ENCODE measurements around the gene RBMS3.

Gene RBMS3

DNA sequence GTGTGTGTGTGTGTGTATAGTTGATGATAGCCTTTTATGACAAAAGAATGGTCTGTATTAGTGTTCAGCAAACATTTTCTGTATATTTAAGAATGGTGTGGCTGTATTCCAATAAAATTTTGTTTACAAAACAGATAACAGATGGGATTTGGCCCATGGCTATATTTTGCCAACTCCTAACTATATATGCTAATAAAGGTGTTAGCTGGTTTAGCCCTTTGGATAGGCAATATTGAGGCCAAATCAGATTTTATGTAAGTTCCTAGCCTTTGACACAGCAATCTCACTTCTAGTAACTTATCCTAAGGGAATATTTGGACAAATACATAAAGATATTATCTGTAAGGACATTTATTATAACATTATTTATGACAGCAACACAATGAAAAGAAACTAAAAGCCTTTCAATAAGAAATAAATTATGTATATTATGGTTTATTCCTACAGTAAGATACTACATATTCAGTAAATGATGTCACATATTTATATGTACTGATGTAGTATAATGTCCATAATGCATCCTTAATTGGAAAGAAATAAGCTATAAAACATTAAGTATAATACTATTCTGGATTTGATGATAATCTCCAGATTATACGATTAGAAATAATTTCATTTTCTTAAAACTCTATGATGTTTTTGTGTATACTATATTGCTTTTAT lies 264.0 kb downstream of the RBMS3 start:
- no peaks in the 10 kb centered on the region for H3K36me3 ChIP-seq (ENCODE audit: control insufficient read depth, insufficient read depth, low read length)
- H3K4me3 ChIP-seq (replicated peaks; ENCODE audit: low read depth, low read length), result no peak overlapping the region
- no peak for DNase-seq (ENCODE audit: extremely low read depth, insufficient read length)
- TF ChIP-seq, protein P1, sequence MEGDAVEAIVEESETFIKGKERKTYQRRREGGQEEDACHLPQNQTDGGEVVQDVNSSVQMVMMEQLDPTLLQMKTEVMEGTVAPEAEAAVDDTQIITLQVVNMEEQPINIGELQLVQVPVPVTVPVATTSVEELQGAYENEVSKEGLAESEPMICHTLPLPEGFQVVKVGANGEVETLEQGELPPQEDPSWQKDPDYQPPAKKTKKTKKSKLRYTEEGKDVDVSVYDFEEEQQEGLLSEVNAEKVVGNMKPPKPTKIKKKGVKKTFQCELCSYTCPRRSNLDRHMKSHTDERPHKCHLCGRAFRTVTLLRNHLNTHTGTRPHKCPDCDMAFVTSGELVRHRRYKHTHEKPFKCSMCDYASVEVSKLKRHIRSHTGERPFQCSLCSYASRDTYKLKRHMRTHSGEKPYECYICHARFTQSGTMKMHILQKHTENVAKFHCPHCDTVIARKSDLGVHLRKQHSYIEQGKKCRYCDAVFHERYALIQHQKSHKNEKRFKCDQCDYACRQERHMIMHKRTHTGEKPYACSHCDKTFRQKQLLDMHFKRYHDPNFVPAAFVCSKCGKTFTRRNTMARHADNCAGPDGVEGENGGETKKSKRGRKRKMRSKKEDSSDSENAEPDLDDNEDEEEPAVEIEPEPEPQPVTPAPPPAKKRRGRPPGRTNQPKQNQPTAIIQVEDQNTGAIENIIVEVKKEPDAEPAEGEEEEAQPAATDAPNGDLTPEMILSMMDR (IDR thresholded peaks at IDR 0.05; ENCODE audit: insufficient read depth, low read length, poor library complexity, severe bottlenecking), result no peak
- no peaks in the 10 kb centered on the region for H3K27me3 ChIP-seq (replicated peaks; ENCODE audit: control insufficient read depth, insufficient read depth, low read length)

DNA sequence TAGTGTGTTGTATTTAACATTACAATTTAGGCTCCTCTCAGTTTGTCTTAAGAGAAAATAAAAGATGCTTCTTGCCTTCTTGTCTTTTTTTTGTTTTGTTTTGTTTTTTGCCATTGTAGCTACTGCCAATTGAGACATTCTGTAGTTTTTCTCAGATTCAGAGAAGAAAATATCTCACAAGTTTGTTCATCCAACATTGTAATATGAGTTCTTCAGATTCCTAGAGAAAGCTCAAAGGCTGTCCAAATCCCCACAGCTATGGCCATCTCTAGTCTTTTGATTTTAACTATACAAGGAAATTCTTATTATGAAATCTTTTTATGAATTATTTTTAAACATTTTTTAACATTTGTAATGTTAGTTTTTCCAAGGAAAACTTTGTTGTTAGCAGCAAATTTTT lies 264.7 kb downstream of the RBMS3 start:
- no peaks in the 10 kb centered on the region for H3K36me3 ChIP-seq (ENCODE audit: control insufficient read depth, insufficient read depth, low read length)
- TF ChIP-seq, protein P1 (IDR thresholded peaks at IDR 0.05; ENCODE audit: insufficient read depth, low read length, poor library complexity, severe bottlenecking), result no peak
- no peak overlapping the region for H3K4me3 ChIP-seq (replicated peaks; ENCODE audit: low read depth, low read length)
- H3K27me3 ChIP-seq (replicated peaks; ENCODE audit: control insufficient read depth, insufficient read depth, low read length), result no peaks in the 10 kb centered on the region
- no peak for DNase-seq (ENCODE audit: extremely low read depth, insufficient read length)

DNA sequence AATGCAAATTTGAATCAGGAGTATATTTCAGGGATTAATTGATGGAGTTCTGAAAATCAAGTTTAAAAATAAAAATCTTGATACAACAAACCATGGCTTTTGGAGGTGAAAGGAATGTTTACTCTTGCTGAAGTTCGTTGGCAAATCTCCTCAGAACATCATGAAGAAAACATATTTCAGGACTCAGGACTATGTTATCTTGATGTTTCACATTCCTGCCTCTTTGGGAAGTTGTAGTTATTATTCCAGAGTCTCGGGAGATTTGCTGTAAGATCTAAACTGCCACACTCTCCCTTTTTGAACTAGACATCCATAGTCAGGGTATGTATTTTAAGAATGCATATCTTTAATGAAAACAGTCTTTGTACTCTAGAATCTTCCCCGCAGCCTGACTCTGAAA lies 271.2 kb downstream of the RBMS3 start:
- no peak for DNase-seq (ENCODE audit: extremely low read depth, insufficient read length)
- no peak overlapping the region for H3K4me3 ChIP-seq (replicated peaks; ENCODE audit: low read depth, low read length)
- H3K27me3 ChIP-seq (replicated peaks; ENCODE audit: control insufficient read depth, insufficient read depth, low read length), result no peaks in the 10 kb centered on the region
- TF ChIP-seq, protein P1 (IDR thresholded peaks at IDR 0.05; ENCODE audit: insufficient read depth, low read length, poor library complexity, severe bottlenecking), result no peak
- H3K36me3 ChIP-seq (ENCODE audit: control insufficient read depth, insufficient read depth, low read length), result no peaks in the 10 kb centered on the region

DNA sequence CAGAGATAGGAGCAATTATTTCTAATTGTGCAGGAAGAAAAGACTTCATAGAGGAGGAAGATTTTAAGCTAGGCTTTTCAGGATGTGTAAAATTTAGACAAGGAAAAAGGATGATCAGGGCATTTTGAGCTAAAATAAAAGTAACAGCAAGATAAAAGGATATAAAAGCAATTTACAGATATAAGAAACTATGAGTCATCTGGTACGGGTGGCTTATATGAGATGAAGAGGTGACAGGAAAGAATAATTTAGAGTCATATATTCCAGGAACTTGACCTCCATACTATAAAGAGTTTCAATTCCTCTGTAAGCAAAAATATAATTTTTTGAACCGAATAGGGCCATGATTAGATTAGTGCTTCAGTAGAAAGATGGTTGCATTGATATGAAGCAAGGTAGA lies 273.7 kb downstream of the RBMS3 start:
- no peak for DNase-seq (ENCODE audit: extremely low read depth, insufficient read length)
- H3K36me3 ChIP-seq (ENCODE audit: control insufficient read depth, insufficient read depth, low read length), result no peaks in the 10 kb centered on the region
- TF ChIP-seq, protein P1 (IDR thresholded peaks at IDR 0.05; ENCODE audit: insufficient read depth, low read length, poor library complexity, severe bottlenecking), result no peak

DNA sequence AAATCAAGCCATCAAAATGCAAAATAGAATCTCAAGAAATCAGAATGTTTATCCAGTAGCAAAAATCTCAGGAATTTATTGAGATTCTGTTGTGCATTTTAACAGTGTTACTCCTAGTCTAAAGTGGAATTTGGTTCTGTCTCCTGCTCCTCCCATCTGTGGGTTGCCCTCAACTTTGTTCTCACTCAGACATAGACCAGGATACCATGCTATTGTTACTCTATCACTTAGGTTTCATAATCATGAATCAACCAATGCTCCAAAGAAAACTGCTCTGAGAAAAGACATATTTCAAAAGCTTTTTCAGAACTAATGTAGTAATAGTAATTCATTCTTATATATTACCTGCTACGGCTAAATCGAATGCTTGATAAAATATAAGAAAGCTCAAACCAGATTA lies 274.7 kb downstream of the RBMS3 start:
- TF ChIP-seq, protein P1 (IDR thresholded peaks at IDR 0.05; ENCODE audit: insufficient read depth, low read length, poor library complexity, severe bottlenecking), result no peak
- DNase-seq (ENCODE audit: extremely low read depth, insufficient read length), result no peak
- H3K27me3 ChIP-seq (replicated peaks; ENCODE audit: control insufficient read depth, insufficient read depth, low read length), result no peaks in the 10 kb centered on the region
- H3K36me3 ChIP-seq (ENCODE audit: control insufficient read depth, insufficient read depth, low read length), result no peaks in the 10 kb centered on the region
- H3K4me3 ChIP-seq (replicated peaks; ENCODE audit: low read depth, low read length), result no peak overlapping the region

More for the DNA sequence above, 273.7 kb downstream of the RBMS3 start:
- Histone ChIP-seq H3K4me3 (replicated peaks; ENCODE audit: low read depth, low read length) (no peak overlapping the region), H3K27me3 (replicated peaks; ENCODE audit: control insufficient read depth, insufficient read depth, low read length) (no peaks in the 10 kb centered on the region)

DNA sequence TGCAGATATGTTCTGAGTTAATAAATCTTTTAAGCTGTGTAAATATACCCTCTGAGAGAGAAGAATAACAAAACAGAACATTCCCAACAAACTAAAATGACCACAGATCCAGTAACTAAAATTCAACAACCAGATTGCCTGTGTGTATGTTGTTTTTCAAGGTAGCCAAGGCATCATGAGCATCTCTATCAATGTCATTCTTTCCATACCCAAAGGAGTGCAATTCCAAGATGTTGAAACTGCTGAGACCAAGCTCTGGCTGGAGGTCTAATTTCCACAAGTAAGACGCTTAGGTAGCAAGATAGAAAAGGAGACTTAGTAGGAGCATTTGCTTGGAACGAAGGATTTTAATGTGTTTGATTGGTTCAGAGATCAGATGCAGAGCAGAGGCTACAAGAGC lies 276.3 kb downstream of the RBMS3 start:
- no peaks in the 10 kb centered on the region for H3K36me3 ChIP-seq (ENCODE audit: control insufficient read depth, insufficient read depth, low read length)
- no peaks in the 10 kb centered on the region for H3K27me3 ChIP-seq (replicated peaks; ENCODE audit: control insufficient read depth, insufficient read depth, low read length)
- TF ChIP-seq, protein P1 (IDR thresholded peaks at IDR 0.05; ENCODE audit: insufficient read depth, low read length, poor library complexity, severe bottlenecking), result no peak
- no peak overlapping the region for H3K4me3 ChIP-seq (replicated peaks; ENCODE audit: low read depth, low read length)
- DNase-seq (ENCODE audit: extremely low read depth, insufficient read length), result no peak
